ENCODE measurements around the gene EXOSC10.

Gene EXOSC10

DNA sequence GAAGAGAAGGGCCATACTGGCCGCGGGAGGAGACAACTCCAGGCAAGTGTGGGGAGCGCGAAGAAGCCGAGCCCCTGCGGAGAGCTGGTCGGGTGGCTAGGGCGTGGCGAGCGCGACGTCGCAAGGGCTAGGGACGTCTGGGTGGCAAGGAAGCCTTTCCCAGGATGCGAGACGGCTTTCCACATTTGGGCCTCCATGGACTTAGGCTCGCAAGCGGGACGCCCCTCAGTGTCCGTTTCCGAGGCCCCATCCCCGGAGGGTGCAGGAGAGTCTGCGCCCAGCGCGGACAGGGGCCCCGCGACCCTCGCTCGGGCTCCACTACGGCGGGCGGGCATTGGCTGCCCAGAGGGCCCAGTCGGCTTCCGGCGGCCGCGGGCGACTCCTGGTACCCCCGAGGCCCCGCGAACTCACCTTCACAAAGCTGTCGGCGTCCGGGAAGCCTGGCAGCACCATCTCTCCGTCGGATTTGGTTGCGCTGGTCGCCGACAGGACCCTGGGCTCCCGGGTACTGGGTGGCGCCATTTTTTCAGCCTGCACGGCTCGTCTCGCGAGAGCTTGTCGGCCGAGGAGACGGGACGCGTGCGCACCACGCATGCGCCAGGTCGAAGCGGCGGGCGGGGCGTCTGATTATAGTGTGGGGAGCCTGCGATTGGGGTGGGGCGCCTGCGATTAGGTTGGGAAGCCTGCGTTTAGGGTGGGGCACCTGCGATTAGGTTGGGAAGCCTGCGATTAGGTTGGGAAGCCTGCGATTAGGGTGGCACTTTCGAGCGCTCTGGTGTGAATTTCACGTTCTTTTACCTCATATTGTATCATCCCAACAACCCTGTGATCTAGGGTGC is at the start of gene EXOSC10:
TSS of gene EXOSC10 (minus strand) at position 560 of the 839 bp plus-strand sequence. CDS start at position 522, 38 bp downstream.
- peak; percentile 70 for DNase-seq

GRCh38 chr1:11147197-11147770 is 47.6 kb upstream of the EXOSC10 start:
- no peak for DNase-seq

DNA sequence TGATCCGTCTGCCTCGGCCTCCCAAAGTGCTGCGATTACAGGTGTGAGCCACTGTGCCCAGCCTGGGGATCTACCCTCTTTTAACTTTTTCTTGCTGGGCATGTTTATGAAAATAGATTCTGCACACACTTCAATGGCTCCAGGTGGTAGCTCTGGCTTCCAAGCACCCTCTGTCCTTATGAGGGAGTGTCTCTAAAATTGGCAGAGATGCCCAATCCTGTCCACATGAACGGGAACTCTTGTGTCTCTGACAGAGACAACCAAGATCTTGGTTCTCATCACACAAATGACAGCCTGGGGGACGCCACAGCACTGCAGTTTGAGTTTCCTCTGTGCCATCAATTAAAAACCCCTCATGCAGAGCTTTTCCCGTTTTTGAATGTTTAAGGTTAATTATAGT is 46.1 kb upstream of the EXOSC10 start:
- no peak for DNase-seq

DNA sequence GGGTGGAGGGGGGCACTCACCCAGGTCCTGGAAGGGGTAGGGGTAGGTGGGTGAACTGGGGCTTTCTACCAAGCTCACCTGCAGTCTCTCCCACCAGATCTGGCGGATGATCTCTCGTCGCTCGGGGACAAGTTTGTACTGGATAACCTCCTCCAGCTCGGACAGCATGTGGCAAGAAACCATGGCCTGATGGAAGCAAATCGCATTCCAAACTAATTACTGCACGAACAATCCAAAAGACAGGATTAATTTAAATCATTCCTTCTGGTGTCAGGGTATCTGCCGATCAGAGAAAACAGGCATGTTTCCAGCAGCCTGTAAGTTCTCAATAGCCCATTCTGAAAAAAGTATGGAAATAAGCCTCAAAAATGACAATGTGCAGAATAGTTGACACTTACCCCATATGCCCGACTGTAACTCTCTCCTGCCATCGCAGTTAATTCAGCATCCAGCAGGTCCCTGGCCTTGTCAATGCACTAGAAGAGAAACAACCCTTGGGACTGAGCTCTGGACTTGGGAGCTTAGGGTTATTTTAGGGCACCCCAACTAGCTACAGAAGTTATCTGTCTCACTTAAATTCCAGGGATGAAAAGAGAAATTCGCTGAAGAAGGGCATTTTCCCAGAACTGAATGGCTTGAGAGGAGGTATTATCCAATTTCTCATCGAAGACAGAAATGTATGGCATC is 45.0 kb upstream of the EXOSC10 start:
- DNase-seq, result no peak

GRCh38 chr1:11143907-11144306 is 44.2 kb upstream of the EXOSC10 start:
- DNase-seq, result no peak

- no peak for DNase-seq
Observed at GRCh38 chr1:11143401-11143800, 43.7 kb upstream of the EXOSC10 start.

DNA sequence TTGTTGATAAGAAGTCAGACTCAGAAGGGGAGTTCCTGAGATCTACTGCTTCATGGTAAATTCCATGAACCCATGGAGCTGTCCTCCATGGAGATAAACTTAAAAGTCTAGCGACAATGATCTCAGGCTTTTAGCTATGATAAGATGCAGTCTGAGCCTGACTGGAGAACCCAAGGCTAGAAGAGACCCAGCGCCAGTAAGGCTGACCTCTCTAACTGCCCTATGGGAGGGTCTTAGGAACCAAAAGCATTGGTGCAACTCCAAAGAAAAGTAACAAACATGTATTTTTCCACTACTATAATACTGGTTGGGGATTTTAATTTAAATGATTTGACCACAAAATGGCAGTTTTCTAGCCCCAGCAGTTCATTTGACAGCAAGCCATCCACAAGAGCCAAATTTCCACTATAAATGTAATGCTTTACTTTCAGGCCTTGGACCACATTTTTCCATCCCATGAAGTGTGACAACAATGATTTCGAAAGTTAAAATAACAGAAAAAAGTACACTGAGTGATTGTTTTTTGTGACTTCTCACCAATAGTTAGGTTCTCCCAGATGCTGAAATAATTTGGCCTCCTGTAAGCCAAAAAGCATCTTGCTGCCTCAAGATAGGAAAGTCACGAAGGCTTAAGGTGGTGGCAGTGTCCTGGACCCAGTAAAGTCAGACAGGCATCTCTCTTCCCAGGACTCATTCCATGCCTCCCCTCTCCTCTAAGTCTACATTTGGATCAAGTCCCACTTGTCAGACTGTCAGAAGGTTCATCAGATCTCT is 43.1 kb upstream of the EXOSC10 start:
- no peak for DNase-seq

DNA sequence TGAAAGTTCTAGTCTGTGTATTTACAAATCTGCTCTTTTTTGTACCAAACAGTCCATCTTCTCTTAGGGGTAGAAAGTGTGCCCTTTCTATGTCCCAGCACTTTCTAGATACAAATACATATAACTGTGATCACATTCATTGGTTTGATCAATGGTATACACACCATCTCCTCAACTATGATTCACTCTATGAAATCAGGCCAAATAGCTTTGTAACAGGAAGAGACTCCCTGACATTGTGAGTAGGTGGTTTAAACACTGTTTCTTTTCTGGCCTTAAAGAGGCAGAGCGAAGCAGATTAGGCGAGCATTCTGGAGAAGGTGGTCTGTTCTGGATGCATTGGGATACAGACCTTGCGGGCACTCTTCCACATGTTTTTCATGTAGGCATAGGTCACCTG is 39.3 kb upstream of the EXOSC10 start:
- DNase-seq, result no peak

DNA sequence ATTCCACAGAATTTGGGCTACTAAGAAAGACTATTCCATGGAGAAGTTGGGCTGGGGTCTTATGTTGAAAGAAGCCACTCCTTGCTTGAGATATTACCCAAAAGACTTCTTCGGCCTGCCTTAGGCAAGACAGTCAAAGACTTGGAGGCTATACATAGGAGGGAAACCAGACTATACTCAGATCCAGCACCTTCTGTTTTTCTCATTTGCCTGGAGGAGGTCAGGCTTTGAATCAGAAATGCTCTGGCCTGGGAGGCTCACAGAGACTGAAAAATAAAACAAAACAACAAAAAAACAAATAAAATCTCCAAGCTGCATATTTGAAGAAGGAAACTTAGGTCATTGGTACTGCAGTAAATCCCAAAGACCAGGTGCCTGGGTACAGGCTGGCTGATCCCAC is 38.4 kb upstream of the EXOSC10 start:
- DNase-seq, result no peak

DNA sequence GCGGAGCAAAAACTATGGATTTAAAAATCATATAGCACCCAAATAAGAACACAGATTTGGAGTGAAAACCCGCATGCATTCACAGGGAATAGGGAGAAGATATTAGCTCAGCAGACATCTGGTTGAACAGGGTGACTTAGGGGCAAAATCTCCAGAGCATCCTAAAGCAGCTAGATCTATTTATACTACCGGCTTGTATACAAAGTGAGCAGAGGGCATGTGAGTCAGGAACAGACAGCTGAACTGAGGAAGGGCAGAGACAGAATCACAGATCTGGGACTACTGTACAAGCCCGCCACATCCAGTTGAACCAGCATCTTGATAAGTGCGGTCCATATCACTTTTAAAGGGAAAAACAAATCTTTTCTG is 35.2 kb upstream of the EXOSC10 start:
- no peak for DNase-seq

- no peak for DNase-seq
Observed at GRCh38 chr1:11134251-11134897, 34.7 kb upstream of the EXOSC10 start.

- no peak for DNase-seq
Observed at GRCh38 chr1:11132563-11133293, 33.1 kb upstream of the EXOSC10 start.

DNA sequence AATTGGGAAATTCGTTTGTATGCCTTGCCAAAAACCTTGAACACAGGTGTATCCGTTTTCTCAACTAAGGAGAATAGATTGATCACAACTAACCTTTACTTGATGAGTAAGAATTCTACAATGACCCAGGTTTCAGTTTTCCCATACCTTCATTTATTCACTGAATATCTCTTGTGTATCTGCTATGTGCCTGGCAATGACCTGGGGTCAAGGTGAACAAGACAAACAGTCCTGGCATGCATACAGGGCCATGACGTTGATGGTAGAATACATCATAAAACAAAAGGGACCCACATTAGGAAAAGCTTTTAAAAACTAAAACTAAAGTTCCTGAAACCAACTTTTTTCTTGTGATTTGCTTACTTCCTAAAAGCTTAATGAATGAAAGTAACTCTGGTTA is 32.1 kb upstream of the EXOSC10 start:
- DNase-seq, result no peak

- DNase-seq, result no peak
Observed at GRCh38 chr1:11130406-11130805, 30.7 kb upstream of the EXOSC10 start.

DNA sequence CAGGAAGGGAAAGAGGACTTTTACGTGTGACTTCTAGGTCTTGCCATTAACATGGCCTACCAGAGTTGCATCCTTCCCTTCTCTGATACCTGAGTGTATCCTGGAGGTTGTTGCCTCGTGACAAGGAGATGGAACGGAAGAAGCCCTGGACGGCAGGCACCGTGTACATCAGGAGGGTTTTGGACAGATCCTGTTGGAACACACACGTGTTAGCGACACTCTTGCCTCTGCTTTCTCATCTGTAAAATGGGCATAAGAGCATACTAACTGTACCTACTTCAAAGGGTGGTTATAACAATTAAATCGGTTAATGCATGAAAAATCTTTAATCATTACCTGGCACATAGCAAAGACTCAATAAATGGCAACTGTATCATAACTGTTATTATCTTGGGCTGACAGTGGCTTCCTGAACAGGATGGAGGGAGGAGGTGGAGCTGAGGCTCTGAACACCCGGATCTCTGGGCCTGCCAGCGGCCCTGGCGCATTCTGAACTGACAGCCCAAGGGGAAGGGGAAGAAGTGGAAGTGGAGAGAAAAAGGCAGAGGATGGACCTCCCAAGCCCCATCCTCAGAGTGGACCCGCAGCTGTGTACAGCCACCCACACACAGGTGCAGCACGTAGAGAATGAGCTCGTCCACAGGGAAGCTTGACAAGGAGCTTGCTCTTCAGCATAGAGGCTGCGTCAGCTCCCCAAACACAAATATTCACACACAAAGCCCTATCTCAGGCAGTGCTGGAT is 30.2 kb upstream of the EXOSC10 start:
- no peak for DNase-seq

GRCh38 chr1:11126569-11126968 is 26.9 kb upstream of the EXOSC10 start:
- DNase-seq, result no peak

DNA sequence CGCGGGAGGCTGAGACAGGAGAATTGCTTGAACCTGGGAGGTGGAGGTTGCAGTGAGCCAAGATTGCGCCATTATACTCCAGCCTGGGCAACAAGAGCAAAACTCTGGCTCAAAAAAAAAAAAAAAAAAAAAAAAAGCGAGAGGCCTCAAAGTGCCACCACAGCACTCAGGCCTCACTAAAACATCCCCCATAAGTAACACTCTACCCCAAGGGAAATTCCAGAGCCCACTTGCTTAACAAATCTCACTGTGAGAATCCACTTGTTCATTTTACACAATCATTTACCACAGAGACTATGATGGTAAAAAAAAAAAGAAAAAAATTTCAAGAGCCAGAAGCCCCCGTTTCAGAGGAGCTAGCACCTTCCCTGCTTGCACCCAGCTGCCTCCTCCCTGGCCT is 26.3 kb upstream of the EXOSC10 start:
- DNase-seq, result no peak

DNA sequence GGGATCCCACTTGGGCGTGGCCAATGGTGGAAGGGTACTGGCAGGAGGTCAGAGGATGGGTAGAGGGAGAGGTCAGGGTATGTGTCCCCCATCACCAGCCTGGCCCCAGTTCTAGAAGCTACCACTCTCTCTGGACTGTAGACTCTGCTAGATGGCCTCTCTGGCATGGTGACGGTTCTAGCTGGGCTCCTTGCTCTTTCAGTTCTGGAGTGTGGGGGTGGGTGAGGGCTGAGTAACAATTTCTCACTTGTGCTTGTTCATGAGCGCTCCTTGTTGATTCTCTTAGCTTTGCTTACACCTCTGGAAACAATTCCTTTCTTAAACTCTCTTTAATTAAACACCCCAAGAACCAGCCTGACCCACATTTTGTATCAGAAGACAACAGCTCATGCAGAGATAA is 25.3 kb upstream of the EXOSC10 start:
- no peak for DNase-seq

GRCh38 chr1:11116318-11116717 is 16.6 kb upstream of the EXOSC10 start:
- no peak for DNase-seq

DNA sequence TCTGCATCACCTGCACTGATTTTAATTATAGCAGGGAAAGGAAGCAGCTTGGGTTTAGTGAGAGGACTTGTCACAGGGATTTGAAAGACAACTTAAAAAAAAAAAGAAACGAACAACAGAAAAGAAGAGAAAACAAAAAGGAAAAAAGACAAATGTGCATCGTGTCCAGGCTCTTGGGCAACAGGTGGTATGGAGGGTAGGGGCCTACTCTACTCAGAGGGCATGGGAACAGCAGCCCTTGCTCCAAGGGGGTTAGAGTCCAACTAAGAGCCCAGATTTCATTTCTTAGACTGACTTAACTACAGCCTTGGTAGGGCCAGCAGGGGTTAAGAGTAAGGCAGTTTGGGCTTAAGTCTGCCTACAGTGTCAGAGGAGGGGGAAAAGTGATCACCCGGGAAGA is 15.3 kb upstream of the EXOSC10 start:
- no peak for DNase-seq

GRCh38 chr1:11109047-11109760 is 9.5 kb upstream of the EXOSC10 start:
- DNase-seq, result no peak
